GM12873 (cell line): Measurements from ENCODE around the gene FANCC.

Experiments
- TF ChIP-seq, protein P1 (sequence below): IDR thresholded peaks from 2 replicates; pipeline ENCODE4 v1.5.1; 2012; ENCODE audit warnings: low read depth, mild to moderate bottlenecking, moderate library complexity, low read length, control low read depth; ENCODE audit not compliant: insufficient read depth; ENCODE audit errors: missing control alignments

FANCC gene

GRCh38 chr9:95085036-95085770 lies 232.3 kb downstream of the FANCC start:
- TF ChIP-seq, protein P1, sequence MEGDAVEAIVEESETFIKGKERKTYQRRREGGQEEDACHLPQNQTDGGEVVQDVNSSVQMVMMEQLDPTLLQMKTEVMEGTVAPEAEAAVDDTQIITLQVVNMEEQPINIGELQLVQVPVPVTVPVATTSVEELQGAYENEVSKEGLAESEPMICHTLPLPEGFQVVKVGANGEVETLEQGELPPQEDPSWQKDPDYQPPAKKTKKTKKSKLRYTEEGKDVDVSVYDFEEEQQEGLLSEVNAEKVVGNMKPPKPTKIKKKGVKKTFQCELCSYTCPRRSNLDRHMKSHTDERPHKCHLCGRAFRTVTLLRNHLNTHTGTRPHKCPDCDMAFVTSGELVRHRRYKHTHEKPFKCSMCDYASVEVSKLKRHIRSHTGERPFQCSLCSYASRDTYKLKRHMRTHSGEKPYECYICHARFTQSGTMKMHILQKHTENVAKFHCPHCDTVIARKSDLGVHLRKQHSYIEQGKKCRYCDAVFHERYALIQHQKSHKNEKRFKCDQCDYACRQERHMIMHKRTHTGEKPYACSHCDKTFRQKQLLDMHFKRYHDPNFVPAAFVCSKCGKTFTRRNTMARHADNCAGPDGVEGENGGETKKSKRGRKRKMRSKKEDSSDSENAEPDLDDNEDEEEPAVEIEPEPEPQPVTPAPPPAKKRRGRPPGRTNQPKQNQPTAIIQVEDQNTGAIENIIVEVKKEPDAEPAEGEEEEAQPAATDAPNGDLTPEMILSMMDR = no peak

GRCh38 chr9:95084254-95084934 lies 233.1 kb downstream of the FANCC start:
- TF ChIP-seq, protein P1 = no peak

- TF ChIP-seq, protein P1 = no peak
These were observed 234.3 kb downstream of the FANCC start for GRCh38 chr9:95083086-95083768.

GRCh38 chr9:95082401-95083084 lies 235.0 kb downstream of the FANCC start:
- TF ChIP-seq, protein P1 = no peak

DNA sequence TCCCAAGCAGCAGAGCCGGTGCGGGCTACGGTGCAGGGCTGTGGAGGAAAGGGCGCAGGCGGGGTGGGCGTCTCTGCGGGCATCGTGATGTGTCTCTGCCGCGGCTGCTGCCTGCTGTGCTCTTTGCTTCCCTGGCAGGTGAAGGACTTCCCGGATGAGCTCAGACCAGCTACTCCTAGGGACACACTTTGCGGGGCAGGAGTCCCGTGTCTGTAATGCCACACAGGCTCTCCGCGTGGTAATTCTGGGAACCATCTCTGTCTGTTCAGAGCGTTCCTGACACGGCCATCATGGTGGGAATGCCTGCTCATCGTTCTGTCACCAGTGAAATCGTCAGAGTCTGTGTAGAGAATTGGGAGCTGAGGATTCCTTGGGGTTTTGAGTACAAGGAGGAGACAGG lies 235.5 kb downstream of the FANCC start:
- TF ChIP-seq, protein P1 = no peak

GRCh38 chr9:95080961-95081647 lies 236.4 kb downstream of the FANCC start:
- TF ChIP-seq, protein P1 = no peak
